Transverse colon (tissue), 4 donors: Measurements from ENCODE around the gene DEFB113.

Experiments used
- CTCF ChIP-seq, 5 experiments: fragments of 200-600 bp in 3 of 5; fragments of 450-650 bp in 2 of 5; sonication (generic) in 3 of 5; IDR thresholded peaks; 1 replicate in 2 of 5; 2 replicates in 3 of 5; pipeline ENCODE4 v1.5.1; 2016 to 2017; ENCODE audit warnings: antibody characterized with exemption in 5 of 5, inconsistent platforms in 3 of 5, mild to moderate bottlenecking in 2 of 5, moderate library complexity in 1 of 5
- EP300 ChIP-seq: sonication (generic); formaldehyde crosslinking; IDR thresholded peaks from one replicate; pipeline ENCODE4 v1.6.1; 2017; ENCODE audit warnings: antibody characterized with exemption, low read depth
- POLR2A ChIP-seq: fragments of 450-650 bp; IDR thresholded peaks from one replicate; pipeline ENCODE4 v1.6.1; 2016; ENCODE audit warnings: antibody characterized with exemption, mild to moderate bottlenecking, moderate library complexity
- POLR2AphosphoS5 ChIP-seq, 3 donors: sonication (generic); formaldehyde crosslinking; IDR thresholded peaks; one replicate each; pipeline ENCODE4 v1.6.1; 2016; ENCODE audit warnings: antibody characterized with exemption in 3 of 3

GRCh38 chr6:49919935-49920644 is 49.3 kb downstream of the DEFB113 start:
- TF ChIP-seq EP300 (no peak), POLR2A (no peak), CTCF (IDR thresholded peaks at IDR 0.05) (no peak), POLR2AphosphoS5 (IDR thresholded peaks at IDR 0.05) (no peak)
